NCI-H146 treated with DMSO at 0.1 percent for 48 hours (cell line): ENCODE measurements around the gene EVC2.

Experiments
- DNase-seq: peaks from one replicate; lab custom pipeline; 2025; ENCODE audit not compliant: unreplicated experiment; lab: John Stamatoyannopoulos, UW

Gene EVC2

DNA sequence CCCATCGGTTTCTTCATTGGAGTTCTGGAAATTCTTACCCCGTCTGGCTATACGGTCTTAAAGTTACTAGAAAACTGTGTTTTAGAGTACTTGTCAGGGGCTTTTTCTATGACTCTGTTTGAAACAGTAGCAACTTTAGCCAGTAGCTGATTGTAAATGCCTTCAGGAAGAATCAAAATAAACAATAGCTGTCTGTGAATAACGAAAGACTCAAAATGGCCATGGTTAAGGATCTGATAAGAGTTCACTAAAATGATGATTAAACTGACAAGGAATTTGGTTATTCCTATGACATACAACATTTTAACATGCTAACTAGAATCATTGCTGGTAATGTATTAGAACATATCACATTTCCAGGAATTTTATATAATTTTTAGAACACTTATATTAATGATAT, 191.0 kb downstream of the EVC2 start:
- no peak for DNase-seq

DNA sequence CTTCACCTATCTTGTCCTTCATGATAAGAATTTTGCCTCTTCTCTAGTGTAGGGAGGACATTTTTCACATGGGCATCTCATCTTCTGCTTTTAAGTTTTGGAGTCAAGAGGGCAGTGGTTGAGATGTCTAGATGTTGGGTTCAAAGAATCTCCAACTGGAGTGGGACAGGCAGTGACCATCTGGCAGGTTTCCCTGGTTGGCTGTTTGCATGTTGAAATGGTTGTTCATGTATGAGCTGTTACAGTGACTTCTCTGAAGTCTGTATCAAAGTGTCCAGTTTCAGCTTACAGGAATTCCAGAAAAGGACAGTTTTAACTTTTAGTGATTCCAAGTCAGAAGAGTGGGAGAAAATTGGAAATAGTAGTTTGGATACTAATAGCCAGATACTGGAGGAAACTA, 192.7 kb downstream of the EVC2 start:
- DNase-seq: no peak
